HG03439 (cell line): Measurements from ENCODE around the gene VPS4B.
"Not testable (repeated sequence)": the region's sequence is repeated elsewhere in the genome, so short reads cannot be mapped to it uniquely, and the experiment has no call there.

ENCODE experiments used
- ATAC-seq: cut with Tn5 transposase; IDR thresholded peaks from one replicate; pipeline ENCODE4 v1.9.1; 2021; ENCODE audit warnings: mild to moderate bottlenecking, moderate library complexity; ENCODE audit not compliant: unreplicated experiment

The VPS4B gene

GRCh38 chr18:63422087-63422863 lies at the start of gene VPS4B:
Gene VPS4B, minus strand, starts transcription at chr18:63422476. Its CDS starts 217 bp downstream, at chr18:63422259.
- ATAC-seq = peak; percentile 99

- no peak for ATAC-seq
Observed at GRCh38 chr18:63470751-63471150, 48.5 kb upstream of the VPS4B start.

DNA sequence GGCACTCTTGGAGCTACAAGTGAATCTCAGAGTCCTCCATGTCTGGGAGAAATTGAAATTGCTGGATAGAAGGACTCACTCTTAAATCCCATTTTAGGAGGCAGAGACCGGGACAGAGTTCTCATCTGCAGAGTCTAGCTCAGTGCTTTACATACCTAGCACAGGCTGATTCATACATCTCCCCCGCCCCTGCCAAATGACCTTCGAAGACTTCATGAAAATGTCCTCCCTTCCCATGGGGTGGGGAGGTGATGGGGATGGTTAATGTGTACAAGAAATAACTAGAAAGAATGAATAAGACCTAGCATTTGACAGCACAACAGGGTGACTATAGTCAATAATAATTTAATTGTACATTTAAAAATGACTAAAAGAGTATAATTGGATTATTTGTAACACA lies 46.3 kb upstream of the VPS4B start:
- ATAC-seq = no peak

DNA sequence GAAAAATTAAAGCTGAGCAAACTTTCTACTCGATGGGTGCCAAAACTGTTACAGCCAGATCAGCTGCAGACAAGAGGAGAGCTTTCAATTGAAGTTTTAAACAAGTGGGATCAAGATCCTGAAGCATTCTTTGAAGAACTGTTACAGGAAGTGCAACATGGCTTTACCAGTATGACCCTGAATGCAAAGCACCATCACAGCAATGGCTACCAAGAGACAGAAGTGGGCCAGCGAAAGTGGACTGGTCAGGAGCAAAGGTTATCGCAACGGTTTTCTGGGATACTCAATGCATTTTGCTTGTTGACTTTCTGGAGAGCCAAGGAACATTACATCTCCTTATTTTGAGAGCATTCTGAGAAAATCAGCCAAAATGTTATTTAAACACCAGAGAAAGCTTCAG lies 45.4 kb upstream of the VPS4B start:
- ATAC-seq = no peak

GRCh38 chr18:63465059-63465458 lies 42.8 kb upstream of the VPS4B start:
- ATAC-seq = no peak

DNA sequence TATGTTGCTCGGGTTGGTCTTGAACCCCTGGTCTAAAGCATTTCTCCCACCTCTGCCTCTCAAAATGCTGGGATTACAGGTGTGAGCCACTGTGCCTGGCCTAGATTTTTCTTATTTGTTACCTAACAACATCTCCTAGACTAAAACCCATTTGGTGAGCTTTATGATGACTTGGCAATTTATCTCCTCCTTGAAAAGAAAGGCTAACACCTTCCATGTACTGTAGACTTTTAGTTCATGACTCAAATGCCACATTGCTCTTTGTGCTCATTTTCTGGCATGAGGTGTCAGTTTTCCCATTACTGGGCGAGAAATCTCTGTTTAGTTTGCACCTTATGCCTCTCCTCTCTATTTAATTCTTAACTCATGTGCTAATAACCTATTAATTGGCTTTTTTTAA lies 42.2 kb upstream of the VPS4B start:
- ATAC-seq = no peak

DNA sequence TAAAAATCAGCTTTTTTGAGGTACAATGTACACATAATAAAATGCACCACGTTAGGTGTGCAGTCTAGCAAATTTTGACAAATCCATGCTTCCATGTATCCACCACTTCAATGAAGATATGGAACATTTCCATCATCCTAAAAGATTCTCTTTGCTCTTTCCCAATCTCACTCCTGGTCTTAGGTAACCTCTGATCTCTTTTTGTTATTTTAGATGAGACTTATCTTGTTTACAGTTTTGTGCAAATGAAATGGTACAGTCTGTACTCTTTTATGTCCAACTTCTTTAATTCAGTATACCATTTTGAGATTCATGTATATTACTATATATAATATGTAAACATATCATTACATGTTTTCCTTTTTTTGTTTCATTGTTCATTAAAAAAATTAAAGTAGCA lies 38.1 kb upstream of the VPS4B start:
- no peak for ATAC-seq

- no peak for ATAC-seq
Observed at GRCh38 chr18:63457977-63458376, 35.7 kb upstream of the VPS4B start.

DNA sequence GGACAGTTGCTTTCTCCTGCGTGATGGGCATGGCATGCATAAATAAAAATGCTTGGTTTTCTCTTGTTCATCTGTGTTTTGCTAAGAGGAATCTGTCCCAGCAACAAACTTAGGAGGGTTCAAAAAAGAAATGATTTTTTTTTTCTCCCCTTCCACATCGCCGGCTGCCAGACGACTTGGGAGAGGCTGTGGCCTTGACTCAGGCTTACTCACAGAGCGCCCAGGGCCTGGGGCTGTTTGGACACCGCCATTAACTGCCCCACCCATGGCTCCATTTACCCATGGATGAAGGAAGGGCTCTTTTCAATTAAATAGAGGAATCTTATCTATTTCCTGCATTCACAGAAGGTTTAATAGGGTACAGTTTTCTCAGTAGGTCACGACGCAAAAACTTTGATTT lies 32.2 kb upstream of the VPS4B start:
- ATAC-seq = no peak

DNA sequence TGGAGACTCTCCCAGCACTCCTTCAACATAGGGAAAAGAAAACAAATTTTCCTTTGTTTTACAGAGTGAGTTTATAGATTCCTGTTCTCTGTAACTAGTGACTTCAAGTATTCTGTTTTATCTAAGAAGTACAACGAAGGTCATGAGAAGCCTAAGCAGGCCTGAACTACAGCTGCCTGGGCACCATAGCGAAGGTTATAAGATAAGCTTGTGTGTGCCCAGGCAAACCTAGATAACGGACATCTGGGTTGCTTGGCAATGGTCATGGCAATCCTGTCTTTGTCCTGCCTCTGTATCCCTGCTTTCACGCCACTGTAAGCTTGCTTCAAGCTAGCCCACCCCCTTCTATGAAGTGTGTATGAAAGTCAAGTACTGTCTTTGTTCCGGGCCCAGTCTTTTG lies 30.5 kb upstream of the VPS4B start:
- ATAC-seq = not testable (repeated sequence)

DNA sequence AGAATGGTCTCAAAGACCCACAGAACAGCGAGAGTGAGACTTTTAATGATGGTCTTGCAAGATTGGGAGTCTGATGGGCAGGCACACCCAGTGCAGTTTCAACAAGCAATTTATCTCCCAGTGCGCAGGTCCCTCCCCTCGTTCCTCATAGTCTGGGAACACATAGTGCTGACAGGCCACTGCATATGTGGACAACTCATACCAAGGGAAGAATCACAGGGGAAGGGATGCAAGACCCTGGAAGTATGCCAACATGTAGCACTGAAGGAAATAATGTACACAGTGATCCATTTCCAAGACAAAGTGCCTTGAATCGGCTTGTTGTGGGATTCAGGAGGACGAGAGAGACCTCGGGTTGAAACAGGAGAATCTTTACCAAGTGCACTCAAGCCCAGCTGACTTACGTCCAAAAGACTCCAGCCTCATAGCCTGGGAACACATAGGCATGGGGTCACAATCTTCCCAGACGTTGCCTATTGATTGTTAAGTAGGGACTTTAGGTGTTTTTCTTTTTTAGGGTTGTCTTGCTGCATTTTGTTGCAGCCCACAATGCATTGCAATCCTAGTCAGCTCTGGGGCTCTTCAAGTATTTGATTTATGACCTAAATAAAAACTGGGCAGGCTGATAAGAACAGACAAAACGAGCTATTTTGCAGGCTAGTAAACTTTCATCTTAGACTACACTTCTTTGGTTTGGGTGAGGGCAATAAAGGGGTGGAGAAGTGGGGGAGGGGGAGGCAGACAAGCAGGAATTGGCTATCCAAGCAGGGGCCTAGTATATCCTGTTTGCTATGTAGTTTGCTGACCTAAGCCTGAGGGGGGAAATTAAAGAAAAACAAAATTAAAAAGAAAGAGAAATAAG lies 29.8 kb upstream of the VPS4B start:
- no peak for ATAC-seq

- no peak for ATAC-seq
Observed at GRCh38 chr18:63449426-63449825, 27.1 kb upstream of the VPS4B start.

- ATAC-seq = no peak
Observed at GRCh38 chr18:63447066-63447465, 24.8 kb upstream of the VPS4B start.

GRCh38 chr18:63446266-63446665 lies 24.0 kb upstream of the VPS4B start:
- ATAC-seq = no peak

DNA sequence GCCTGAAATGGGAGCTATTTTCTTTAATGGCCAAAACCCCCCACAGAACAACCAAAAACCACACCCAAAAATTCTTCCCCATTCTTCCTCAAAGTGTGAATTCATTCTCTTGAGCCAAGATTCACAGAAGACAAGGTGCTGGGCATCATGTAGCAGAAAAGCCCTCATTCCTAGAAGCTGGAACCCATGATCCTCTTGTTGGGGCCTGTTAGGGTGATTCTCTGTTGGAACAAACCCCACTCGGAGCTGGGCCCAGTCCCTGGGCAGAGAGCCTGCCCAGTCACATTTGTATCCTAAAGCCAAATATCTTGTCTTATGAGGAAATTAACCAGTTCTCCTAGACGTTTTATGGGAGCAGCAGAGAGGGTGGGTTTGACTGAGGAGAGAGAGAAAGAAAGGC lies 22.8 kb upstream of the VPS4B start:
- no peak for ATAC-seq

DNA sequence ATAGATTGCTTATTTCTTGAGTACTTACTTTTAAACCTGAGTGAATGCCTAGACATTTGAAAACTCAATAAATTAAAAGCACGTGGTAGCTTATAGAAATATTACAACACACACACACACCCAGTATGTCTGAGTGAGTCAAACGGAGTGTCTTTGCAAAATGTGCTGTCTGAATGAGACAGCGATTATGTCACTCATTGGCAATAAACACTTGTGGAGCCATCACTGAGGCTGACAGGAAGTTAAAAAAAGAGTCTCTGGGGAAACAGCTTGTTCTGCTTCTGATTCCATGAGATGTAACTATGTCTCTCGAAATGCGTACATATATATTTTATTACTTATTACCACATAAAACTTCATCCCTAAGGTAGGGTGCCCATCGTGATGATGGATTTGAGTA lies 22.3 kb upstream of the VPS4B start:
- ATAC-seq = no peak

GRCh38 chr18:63443829-63444228 lies 21.6 kb upstream of the VPS4B start:
- no peak for ATAC-seq

GRCh38 chr18:63440881-63441280 lies 18.6 kb upstream of the VPS4B start:
- ATAC-seq = no peak

GRCh38 chr18:63440219-63440618 lies 17.9 kb upstream of the VPS4B start:
- ATAC-seq = no peak

DNA sequence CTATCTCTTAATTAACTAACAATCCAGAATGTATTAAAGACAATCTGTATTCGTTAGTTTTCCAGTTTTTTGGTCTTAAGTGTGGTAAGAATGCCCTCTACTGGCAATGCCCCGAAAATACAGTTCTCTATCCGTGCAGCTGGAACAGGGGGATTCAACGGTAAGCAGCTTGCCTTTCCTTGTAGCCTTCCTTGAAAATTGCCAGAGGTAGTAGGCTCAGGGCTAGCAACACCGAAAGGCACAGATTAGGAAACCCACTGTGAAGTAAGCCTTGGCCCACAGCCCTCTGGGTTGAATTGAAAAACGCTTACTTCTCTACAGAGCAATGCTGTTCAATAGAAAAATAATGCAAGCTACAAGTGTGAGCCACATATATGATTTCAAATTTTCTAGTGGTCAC lies 17.1 kb upstream of the VPS4B start:
- no peak for ATAC-seq

DNA sequence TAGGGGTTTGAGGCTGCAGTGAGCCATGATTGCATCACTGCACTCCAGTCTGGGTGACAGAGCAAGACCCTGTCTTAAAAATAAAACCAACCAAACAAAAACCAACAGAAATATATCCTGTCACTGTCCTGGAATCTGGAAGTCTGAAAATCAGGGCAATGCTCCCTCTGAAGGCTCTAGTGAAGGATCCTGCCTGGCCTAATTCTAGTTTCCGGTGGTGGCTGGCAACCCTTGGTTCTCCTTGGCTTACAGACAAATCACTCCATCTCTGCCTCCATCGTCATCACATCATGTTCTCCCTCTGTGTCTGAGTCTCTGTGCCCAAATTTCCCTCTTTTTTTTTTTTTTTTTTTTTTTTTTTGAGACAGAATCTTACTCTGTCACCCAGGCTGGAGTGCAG lies 15.9 kb upstream of the VPS4B start:
- no peak for ATAC-seq

- no peak for ATAC-seq
Observed at GRCh38 chr18:63433334-63433866, 11.1 kb upstream of the VPS4B start.
